ENCODE measurements around the gene SPATS2. TPM values are rescaled to one million over a fixed set of nuclear protein-coding genes. Genes with fewer than 3 reads are reported as not detected.

Gene SPATS2
- total and polyA plus RNA-seq, 7 donors, result 6.9 to 32.1 (median 11.7) TPM

GRCh38 chr12:49489720-49490119 is 122.5 kb downstream of the SPATS2 start:
- Histone ChIP-seq H3K4me1 (peaks cover 0 to 18% (median 11%) of the 10 kb centered on the region in 4 donors), H3K36me3 (peaks cover 0 to 15% (median 0%) of the 10 kb centered on the region in 4 donors), H3K27ac (no peak overlapping the region), H3K4me3 (no peak overlapping the region), H3K9me3 (no peaks in the 10 kb centered on the region), H3K27me3 (no peaks in the 10 kb centered on the region)
- intact Hi-C loops (cut with DNase I), result loop anchor here (5.0 kb wide), 1 partner anchor 122 kb away; the partner anchor contains the start of gene SPATS2
- TF ChIP-seq POLR2AphosphoS5 (IDR thresholded peaks at IDR 0.05), result no peak
- no peak for TF ChIP-seq POLR2A (IDR thresholded peaks at IDR 0.05)
- no peak for TF ChIP-seq EP300 (IDR thresholded peaks at IDR 0.05)
- no peak for TF ChIP-seq CTCF (IDR thresholded peaks at IDR 0.05)
- 93 to 94% methylated on average over 4 of the region's 4 CpGs for WGBS, 2 donors
- no peak for DNase-seq

GRCh38 chr12:49491823-49492222 is 124.6 kb downstream of the SPATS2 start:
- intact Hi-C loops (cut with DNase I), result loop anchor here (5.0 kb wide), 1 partner anchor 125 kb away; the partner anchor contains the start of gene SPATS2
- TF ChIP-seq POLR2AphosphoS5 (IDR thresholded peaks at IDR 0.05) (peak in 2 of 4 donors; percentile 49 to 74), EP300 (IDR thresholded peaks at IDR 0.05) (peak in 1 of 4 donors; percentile 63), POLR2A (IDR thresholded peaks at IDR 0.05) (no peak), CTCF (IDR thresholded peaks at IDR 0.05) (no peak)
- Histone ChIP-seq H3K27ac (peak overlapping the region in 3 of 4 donors; percentile 26 to 72 (median 48)), H3K9me3 (no peaks in the 10 kb centered on the region), H3K4me3 (no peak overlapping the region), H3K36me3 (peaks cover 0 to 21% (median 1%) of the 10 kb centered on the region in 4 donors), H3K4me1 (peaks cover 0 to 18% (median 11%) of the 10 kb centered on the region in 4 donors), H3K27me3 (no peaks in the 10 kb centered on the region)
- 90 to 99% methylated on average over 1 of the region's 1 CpG for WGBS, 2 donors
- DNase-seq, result no peak

- H3K9me3 ChIP-seq, result no peaks in the 10 kb centered on the region
- WGBS, 2 donors, result 51 to 73% methylated on average over 2 of the region's 2 CpGs
- intact Hi-C loops (cut with DNase I), result loop anchor here (5.0 kb wide), 1 partner anchor 127 kb away; the partner anchor contains the start of gene SPATS2
- no peak overlapping the region for H3K27ac ChIP-seq
- no peak for DNase-seq
- H3K4me1 ChIP-seq, result peaks cover 0 to 18% (median 11%) of the 10 kb centered on the region in 4 donors
- TF ChIP-seq POLR2A (IDR thresholded peaks at IDR 0.05) (no peak), EP300 (IDR thresholded peaks at IDR 0.05) (no peak), CTCF (IDR thresholded peaks at IDR 0.05) (no peak), POLR2AphosphoS5 (IDR thresholded peaks at IDR 0.05) (no peak)
- H3K4me3 ChIP-seq, result no peak overlapping the region
- no peaks in the 10 kb centered on the region for H3K27me3 ChIP-seq
- H3K36me3 ChIP-seq, result peaks cover 0 to 22% (median 1%) of the 10 kb centered on the region in 4 donors
These were observed 126.6 kb downstream of the SPATS2 start for GRCh38 chr12:49493900-49494299.

- DNase-seq, result no peak
These were observed 129.4 kb downstream of the SPATS2 start for GRCh38 chr12:49496417-49497360.

More at GRCh38 chr12:49496417-49497360, 129.4 kb downstream of the SPATS2 start:
- 86 to 89% methylated on average over 10 of the region's 10 CpGs for WGBS, 2 donors
- H3K36me3 ChIP-seq, result peaks cover 0 to 39% (median 1%) of the 10 kb centered on the region in 4 donors
- peaks cover 0 to 11% (median 6%) of the 10 kb centered on the region in 4 donors for H3K4me1 ChIP-seq
- no peak overlapping the region for H3K4me3 ChIP-seq
- TF ChIP-seq CTCF (IDR thresholded peaks at IDR 0.05) (no peak), POLR2A (IDR thresholded peaks at IDR 0.05) (no peak), EP300 (IDR thresholded peaks at IDR 0.05) (no peak), POLR2AphosphoS5 (IDR thresholded peaks at IDR 0.05) (no peak)
- no peaks in the 10 kb centered on the region for H3K9me3 ChIP-seq
- H3K27ac ChIP-seq, result no peak overlapping the region
- intact Hi-C loops (cut with DNase I), result no loop called here
- no peaks in the 10 kb centered on the region for H3K27me3 ChIP-seq

Measured in sigmoid colon (tissue), 7 donors.